GM23338 (cell line): ENCODE measurements around the gene RAB31. TPM values are rescaled to one million over a fixed set of nuclear protein-coding genes. Genes with fewer than 3 reads are reported as not detected.

ENCODE experiments used
- ATAC-seq: fragments of 200-7000 bp; cut with Tn5 transposase; 3 replicates; pipeline ENCODE4 v1.9.1; 2020
- DNase-seq: peaks from one replicate; pipeline ENCODE4 v3.0.0-alpha.2; 2015; ENCODE audit warnings: low spot score
- H2AFZ ChIP-seq: fragments of 200-600 bp; sonication (generic); 2 replicates; pipeline ENCODE4 v1.8.0; 2016; ENCODE audit warnings: antibody characterized with exemption, mild to moderate bottlenecking, moderate library complexity
- H3F3A ChIP-seq: fragments of 200-600 bp; sonication (generic); replicated peaks from 2 replicates; pipeline ENCODE4 v1.8.0; 2017; ENCODE audit warnings: antibody characterized with exemption, mixed run types, low read depth
- H3K27ac ChIP-seq: fragments of 200-600 bp; sonication (generic); 2 replicates; pipeline ENCODE4 v1.6.1; 2016; ENCODE audit warnings: low read depth
- H3K27me3 ChIP-seq: fragments of 200-600 bp; sonication (generic); 2 replicates; pipeline ENCODE4 v1.8.0; 2016; ENCODE audit warnings: mild to moderate bottlenecking, mixed run types, moderate library complexity; ENCODE audit not compliant: insufficient read depth
- H3K36me3 ChIP-seq: fragments of 200-600 bp; sonication (generic); 2 replicates; pipeline ENCODE4 v1.8.0; 2016; ENCODE audit warnings: mild to moderate bottlenecking; ENCODE audit not compliant: insufficient read depth
- H3K4me1 ChIP-seq: fragments of 200-600 bp; sonication (generic); 2 replicates; pipeline ENCODE4 v1.8.0; 2016; ENCODE audit warnings: mild to moderate bottlenecking, moderate library complexity; ENCODE audit not compliant: insufficient read depth
- H3K4me2 ChIP-seq: fragments of 200-600 bp; sonication (generic); 2 replicates; pipeline ENCODE4 v1.7.1; 2017; ENCODE audit warnings: mixed run types
- H3K4me3 ChIP-seq: fragments of 200-600 bp; sonication (generic); 2 replicates; pipeline ENCODE4 v1.6.1; 2016; ENCODE audit warnings: mixed run types
- H3K79me2 ChIP-seq: fragments of 200-600 bp; sonication (generic); replicated peaks from 2 replicates; pipeline ENCODE4 v1.8.0; 2017; ENCODE audit warnings: mild to moderate bottlenecking; ENCODE audit not compliant: insufficient read depth
- H3K9me2 ChIP-seq: fragments of 200-600 bp; sonication (generic); 2 replicates; pipeline ENCODE4 v1.8.0; 2017; ENCODE audit not compliant: insufficient read depth
- H4K20me1 ChIP-seq: fragments of 200-600 bp; sonication (generic); replicated peaks from 2 replicates; pipeline ENCODE4 v1.8.0; 2017; ENCODE audit warnings: mild to moderate bottlenecking; ENCODE audit not compliant: insufficient read depth
- H3K27ac Mint-ChIP-seq: 2 replicates; pipeline ENCODE4 v1.8.0; 2020; ENCODE audit warnings: inconsistent platforms, mild to moderate bottlenecking, moderate library complexity, mixed read lengths
- H3K27me3 Mint-ChIP-seq: 3 replicates; pipeline ENCODE4 v1.8.0; 2022; ENCODE audit warnings: low read depth, mild to moderate bottlenecking, moderate library complexity, mixed read lengths, inconsistent platforms; ENCODE audit not compliant: insufficient read depth, poor library complexity
- H3K36me3 Mint-ChIP-seq: 3 replicates; pipeline ENCODE4 v1.8.0; 2021; ENCODE audit warnings: low read depth, mild to moderate bottlenecking, inconsistent platforms, moderate library complexity, mixed read lengths
- H3K4me1 Mint-ChIP-seq: 3 replicates; pipeline ENCODE4 v1.8.0; 2020; ENCODE audit warnings: mild to moderate bottlenecking, inconsistent platforms, mixed read lengths
- H3K4me3 Mint-ChIP-seq: 3 replicates; pipeline ENCODE4 v1.8.0; 2021; ENCODE audit warnings: moderate library complexity, mild to moderate bottlenecking, inconsistent platforms, mixed read lengths
- H3K9me3 Mint-ChIP-seq: 3 replicates; pipeline ENCODE4 v1.8.0; 2020; ENCODE audit warnings: moderate library complexity, mild to moderate bottlenecking, inconsistent platforms, mixed read lengths
- CTCF ChIP-seq, 2 experiments: fragments of 200-600 bp in 1 of 2; sonication (generic) in 1 of 2; conservative IDR thresholded peaks; 2 replicates each; pipeline versions ENCODE4 v1.5.1 to v1.6.1; 2016 to 2017; ENCODE audit warnings: antibody characterized with exemption in 2 of 2, low read depth in 2 of 2, mild to moderate bottlenecking in 2 of 2, moderate library complexity in 1 of 2
- ETS1 ChIP-seq: IDR thresholded peaks from 2 replicates; pipeline ENCODE4 v1.6.1; 2016; ENCODE audit warnings: antibody characterized with exemption
- ZNF331 ChIP-seq: fragments of 250-450 bp; sonication (Bioruptor Pico); IDR thresholded peaks from 2 replicates; pipeline ENCODE4 v1.5.0; 2020; ENCODE audit warnings: low read depth, mild to moderate bottlenecking, moderate library complexity
- ZNF462 ChIP-seq: fragments of 250-450 bp; sonication (Bioruptor Pico); IDR thresholded peaks from 2 replicates; pipeline ENCODE4 v1.5.0; 2020; ENCODE audit warnings: mild to moderate bottlenecking, moderate library complexity
- polyA plus RNA-seq: library from polyadenylated mRNA; unstranded; fragments of >200 nt; fragmentation: Nextera tagmentation; extraction: Ambion mirVana; gene quantifications from 2 replicates; pipeline ENCODE4 v1.2.1, GENCODE V29; 2016
- total RNA-seq: library from RNA; depleted of rRNA; stranded (reverse); fragments of >200 nt; shearing (Covaris generic); gene quantifications from 2 replicates; pipeline ENCODE4 v1.2.3, GENCODE V29; 2014

RAB31 gene
- total and polyA plus RNA-seq, 2 experiments from 2014 or later: 33.8 to 46.1 TPM

- H3K27me3 Mint-ChIP-seq: peaks cover 13% of the 10 kb centered on the region
- no peak overlapping the region for H3K27ac Mint-ChIP-seq
- H3K27me3 ChIP-seq: no peaks in the 10 kb centered on the region
- peaks cover 24% of the 10 kb centered on the region for H3K4me1 Mint-ChIP-seq
- H3K4me3 ChIP-seq: no peak overlapping the region
- 0 out of 2 replicates have a peak overlapping the region, but pooled peaks have one; percentile 64 for H2AFZ ChIP-seq
- ATAC-seq (peak; percentile 98), DNase-seq (peak; percentile 90)
- 0 out of 2 replicates have a peak overlapping the region, but pooled peaks have one; percentile 41 for H3K4me2 ChIP-seq
- H3K4me3 Mint-ChIP-seq: no peak overlapping the region
- H3K79me2 ChIP-seq: peaks cover 9% of the 10 kb centered on the region; the same call in 1 of the 2 replicates
- H3K27ac ChIP-seq: 0 out of 2 replicates have a peak overlapping the region, but pooled peaks have one; percentile 26
- peaks cover 3% of the 10 kb centered on the region; the same call in 1 of the 2 replicates for H4K20me1 ChIP-seq
- H3K36me3 ChIP-seq: no peaks in the 10 kb centered on the region; the same call in 1 of the 2 replicates
- H3K9me3 Mint-ChIP-seq: no peaks in the 10 kb centered on the region
- TF ChIP-seq CTCF (conservative IDR thresholded peaks at IDR 0.05; ENCODE audit: low read depth in 2 of 2) (peak; percentile 91 to 97), ETS1 (no peak)
- no peaks in the 10 kb centered on the region for H3K9me2 ChIP-seq
- peaks cover 6% of the 10 kb centered on the region for H3K4me1 ChIP-seq
- no peaks in the 10 kb centered on the region for H3F3A ChIP-seq
- H3K36me3 Mint-ChIP-seq: no peaks in the 10 kb centered on the region
Observed at GRCh38 chr18:9771261-9771976, 63.3 kb downstream of the RAB31 start.

GRCh38 chr18:9771977-9772660 is 64.0 kb downstream of the RAB31 start:
- Histone ChIP-seq H3K4me3 (no peak overlapping the region), H3K4me1 (peaks cover 6% of the 10 kb centered on the region), H3K36me3 (no peaks in the 10 kb centered on the region), H3K79me2 (peaks cover 9% of the 10 kb centered on the region; the same call in 1 of the 2 replicates), H3K27me3 (no peaks in the 10 kb centered on the region), H3K4me2 (no peak overlapping the region), H3K27ac (0 out of 2 replicates have a peak overlapping the region, but pooled peaks have one; percentile 26), H4K20me1 (peaks cover 3% of the 10 kb centered on the region; the same call in 1 of the 2 replicates), H3K9me2 (no peaks in the 10 kb centered on the region), H3F3A (no peaks in the 10 kb centered on the region), H2AFZ (no peak overlapping the region)
- H3K27ac Mint-ChIP-seq: no peak overlapping the region
- H3K4me1 Mint-ChIP-seq: peaks cover 23% of the 10 kb centered on the region
- no peaks in the 10 kb centered on the region for H3K36me3 Mint-ChIP-seq
- DNase-seq (no peak), ATAC-seq (peak; percentile 17)
- peaks cover 13% of the 10 kb centered on the region for H3K27me3 Mint-ChIP-seq
- H3K9me3 Mint-ChIP-seq: no peaks in the 10 kb centered on the region
- H3K4me3 Mint-ChIP-seq: no peak overlapping the region
- no peak for TF ChIP-seq ZNF331 (CRISPR knock-in tag)
- no peak for TF ChIP-seq CTCF (conservative IDR thresholded peaks at IDR 0.05; ENCODE audit: low read depth in 2 of 2)
- TF ChIP-seq ZNF462 (CRISPR knock-in tag): no peak
